Astrocyte (in vitro differentiated cells and primary cell): Measurements from ENCODE around the gene SYCP2.

Experiments
- EZH2 ChIP-seq: IDR thresholded peaks from 2 replicates; pipeline ENCODE4 v1.6.1; 2012; ENCODE audit warnings: mild to moderate bottlenecking, low read length, inconsistent platforms; ENCODE audit not compliant: insufficient read depth
- TF ChIP-seq, protein P1 (sequence below): IDR thresholded peaks from 2 replicates; pipeline ENCODE4 v1.5.1; 2011; ENCODE audit warnings: low read depth, mild to moderate bottlenecking, inconsistent platforms, low read length, moderate library complexity; ENCODE audit not compliant: insufficient read depth

DNA sequence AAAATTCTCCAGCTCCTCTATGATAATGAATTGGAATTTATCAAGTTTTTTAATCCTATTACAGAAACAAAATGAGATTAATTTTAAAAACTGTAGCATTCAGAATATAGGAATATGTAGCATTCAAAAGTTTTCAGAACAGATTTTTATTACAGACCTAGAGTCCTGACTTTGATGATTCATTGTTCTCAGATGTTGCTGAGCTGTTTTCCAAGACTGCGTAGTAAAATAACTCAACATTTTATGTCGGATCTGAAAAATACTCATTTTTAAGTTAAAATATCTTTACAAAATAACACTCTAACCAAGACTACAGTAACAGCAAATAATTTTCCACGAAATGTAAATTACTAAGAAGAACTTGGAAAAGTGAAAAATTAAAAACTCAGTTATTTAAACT lies 67.1 kb downstream of the SYCP2 start:
- TF ChIP-seq, protein P1, sequence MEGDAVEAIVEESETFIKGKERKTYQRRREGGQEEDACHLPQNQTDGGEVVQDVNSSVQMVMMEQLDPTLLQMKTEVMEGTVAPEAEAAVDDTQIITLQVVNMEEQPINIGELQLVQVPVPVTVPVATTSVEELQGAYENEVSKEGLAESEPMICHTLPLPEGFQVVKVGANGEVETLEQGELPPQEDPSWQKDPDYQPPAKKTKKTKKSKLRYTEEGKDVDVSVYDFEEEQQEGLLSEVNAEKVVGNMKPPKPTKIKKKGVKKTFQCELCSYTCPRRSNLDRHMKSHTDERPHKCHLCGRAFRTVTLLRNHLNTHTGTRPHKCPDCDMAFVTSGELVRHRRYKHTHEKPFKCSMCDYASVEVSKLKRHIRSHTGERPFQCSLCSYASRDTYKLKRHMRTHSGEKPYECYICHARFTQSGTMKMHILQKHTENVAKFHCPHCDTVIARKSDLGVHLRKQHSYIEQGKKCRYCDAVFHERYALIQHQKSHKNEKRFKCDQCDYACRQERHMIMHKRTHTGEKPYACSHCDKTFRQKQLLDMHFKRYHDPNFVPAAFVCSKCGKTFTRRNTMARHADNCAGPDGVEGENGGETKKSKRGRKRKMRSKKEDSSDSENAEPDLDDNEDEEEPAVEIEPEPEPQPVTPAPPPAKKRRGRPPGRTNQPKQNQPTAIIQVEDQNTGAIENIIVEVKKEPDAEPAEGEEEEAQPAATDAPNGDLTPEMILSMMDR: no peak
- no peak for TF ChIP-seq EZH2
